Hepatocyte (in vitro differentiated cells): ENCODE measurements around the gene INHBE. TPM values are rescaled to one million over a fixed set of nuclear protein-coding genes. Genes with fewer than 3 reads are reported as not detected.
"Not testable (repeated sequence)": the region's sequence is repeated elsewhere in the genome, so short reads cannot be mapped to it uniquely, and the experiment has no call there.

ENCODE experiments used
- DNase-seq: peaks from one replicate; pipeline ENCODE4 v3.0.0-alpha.2; 2016; ENCODE audit warnings: low spot score
- H2AFZ ChIP-seq: fragments of 200-600 bp; sonication (generic); 2 replicates; pipeline ENCODE4 v1.6.0; 2016; ENCODE audit warnings: antibody characterized with exemption, mild to moderate bottlenecking
- H3K27ac ChIP-seq: fragments of 200-600 bp; sonication (generic); 2 replicates; pipeline ENCODE4 v1.5.1; 2016; ENCODE audit warnings: mild to moderate bottlenecking
- H3K27me3 ChIP-seq: fragments of 200-600 bp; sonication (generic); 2 replicates; pipeline ENCODE4 v1.6.1; 2016
- H3K36me3 ChIP-seq: fragments of 200-600 bp; sonication (generic); replicated peaks from 2 replicates; pipeline ENCODE4 v1.5.1; 2016; ENCODE audit warnings: low read depth; ENCODE audit not compliant: insufficient read depth
- H3K4me1 ChIP-seq: fragments of 200-600 bp; sonication (generic); 2 replicates; pipeline ENCODE4 v1.5.1; 2016; ENCODE audit warnings: mild to moderate bottlenecking, moderate library complexity; ENCODE audit not compliant: insufficient read depth
- H3K4me2 ChIP-seq: fragments of 200-600 bp; sonication (generic); 2 replicates; pipeline ENCODE4 v1.6.0; 2016
- H3K4me3 ChIP-seq: fragments of 200-600 bp; sonication (generic); 2 replicates; pipeline ENCODE4 v1.5.1; 2016; ENCODE audit warnings: mild to moderate bottlenecking
- H3K79me2 ChIP-seq: fragments of 200-600 bp; sonication (generic); 2 replicates; pipeline ENCODE4 v1.6.0; 2017; ENCODE audit warnings: mild to moderate bottlenecking
- H3K9me2 ChIP-seq: fragments of 200-600 bp; sonication (generic); replicated peaks from 2 replicates; pipeline ENCODE4 v1.6.0; 2017; ENCODE audit warnings: mild to moderate bottlenecking; ENCODE audit not compliant: insufficient read depth
- H3K9me3 ChIP-seq: fragments of 200-600 bp; sonication (generic); 2 replicates; pipeline ENCODE4 v1.5.1; 2016; ENCODE audit warnings: low read depth, mild to moderate bottlenecking
- H4K20me1 ChIP-seq: fragments of 200-600 bp; sonication (generic); 2 replicates; pipeline ENCODE4 v1.6.0; 2016; ENCODE audit warnings: mild to moderate bottlenecking; ENCODE audit not compliant: insufficient read depth, poor library complexity, severe bottlenecking
- CTCF ChIP-seq: fragments of 200-600 bp; sonication (generic); IDR thresholded peaks from 2 replicates; pipeline ENCODE4 v1.5.1; 2016; ENCODE audit warnings: antibody characterized with exemption, mild to moderate bottlenecking; ENCODE audit not compliant: poor library complexity
- EZH2 ChIP-seq: fragments of 200-600 bp; sonication (generic); IDR thresholded peaks from 2 replicates; pipeline ENCODE4 v1.6.1; 2016; ENCODE audit warnings: antibody characterized with exemption, mild to moderate bottlenecking, borderline replicate concordance
- EZH2phosphoT487 ChIP-seq: fragments of 200-600 bp; sonication (generic); IDR thresholded peaks from one replicate; pipeline ENCODE4 v1.6.1; 2018; ENCODE audit warnings: antibody characterized with exemption, mild to moderate bottlenecking, low read depth, moderate library complexity; ENCODE audit not compliant: unreplicated experiment, severe bottlenecking
- WGBS: methylation state at CpG from one replicate; pipeline ENCODE4 v1.1.6; 2016; ENCODE audit warnings: low lambda C conversion rate; ENCODE audit errors: missing lambda C conversion rate; 5-methylcytosine and 5-hydroxymethylcytosine counted together
- polyA plus RNA-seq: library from polyadenylated mRNA; unstranded; fragments of >200 nt; fragmentation: Nextera tagmentation; extraction: Ambion mirVana; gene quantifications from 2 replicates; pipeline ENCODE4 v1.2.1, GENCODE V29; 2016
- total RNA-seq: library from RNA; depleted of rRNA; stranded (reverse); fragments of >200 nt; gene quantifications from 2 replicates; pipeline ENCODE4 v1.2.3, GENCODE V29; 2014

The INHBE gene
- total and polyA plus RNA-seq, 2 experiments from 2014 or later, result 15.1 to 44.2 TPM

DNA sequence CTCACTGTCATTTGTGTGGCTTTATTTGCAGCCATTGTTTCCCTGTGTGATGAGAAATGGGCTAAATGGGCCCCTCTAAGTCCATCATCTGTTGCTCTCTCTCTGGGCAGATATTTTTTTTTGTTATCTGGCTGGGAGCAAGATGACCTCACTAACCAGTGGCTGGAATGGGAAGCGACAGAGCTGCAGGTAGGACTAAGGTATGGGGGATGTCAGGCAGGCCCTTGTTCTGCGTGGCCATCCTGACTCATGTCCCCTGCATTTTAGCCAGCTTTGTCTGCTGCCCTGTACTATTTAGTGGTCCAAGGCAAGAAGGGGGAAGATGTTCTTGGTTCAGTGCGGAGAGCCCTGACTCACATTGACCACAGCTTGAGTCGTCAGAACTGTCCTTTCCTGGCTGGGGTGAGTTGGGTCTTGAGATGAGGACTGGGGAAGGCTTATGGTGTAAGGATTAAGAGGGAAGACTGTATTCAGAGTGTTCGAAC lies 34.1 kb downstream of the INHBE start:
- peak overlapping the region; percentile 39 for H3K4me3 ChIP-seq
- peak overlapping the region; percentile 87 for H3K4me2 ChIP-seq
- H3K27me3 ChIP-seq, result no peaks in the 10 kb centered on the region
- no peak overlapping the region for H3K27ac ChIP-seq
- H2AFZ ChIP-seq, result no peak overlapping the region
- H3K9me3 ChIP-seq, result no peaks in the 10 kb centered on the region
- peaks cover 27% of the 10 kb centered on the region for H3K79me2 ChIP-seq
- WGBS, result 91% methylated on average over 5 of the region's 5 CpGs
- TF ChIP-seq EZH2phosphoT487 (no peak), EZH2 (no peak), CTCF (no peak)
- peaks cover 2% of the 10 kb centered on the region for H4K20me1 ChIP-seq
- no peaks in the 10 kb centered on the region for H3K36me3 ChIP-seq
- no peak for DNase-seq
- H3K4me1 ChIP-seq, result peaks cover 11% of the 10 kb centered on the region
- H3K9me2 ChIP-seq, result no peaks in the 10 kb centered on the region

- TF ChIP-seq EZH2 (no peak), EZH2phosphoT487 (no peak), CTCF (no peak)
- Histone ChIP-seq H2AFZ (no peak overlapping the region), H3K27ac (no peak overlapping the region), H3K9me2 (no peaks in the 10 kb centered on the region), H3K27me3 (no peaks in the 10 kb centered on the region), H3K4me3 (no peak overlapping the region), H4K20me1 (peaks cover 2% of the 10 kb centered on the region), H3K36me3 (no peaks in the 10 kb centered on the region), H3K4me2 (no peak overlapping the region), H3K4me1 (peaks cover 11% of the 10 kb centered on the region), H3K9me3 (no peaks in the 10 kb centered on the region), H3K79me2 (peaks cover 27% of the 10 kb centered on the region)
- 96% methylated on average over 4 of the region's 4 CpGs for WGBS
- DNase-seq, result no peak
Measured at GRCh38 chr12:57490126-57490525, 35.0 kb downstream of the INHBE start.

DNA sequence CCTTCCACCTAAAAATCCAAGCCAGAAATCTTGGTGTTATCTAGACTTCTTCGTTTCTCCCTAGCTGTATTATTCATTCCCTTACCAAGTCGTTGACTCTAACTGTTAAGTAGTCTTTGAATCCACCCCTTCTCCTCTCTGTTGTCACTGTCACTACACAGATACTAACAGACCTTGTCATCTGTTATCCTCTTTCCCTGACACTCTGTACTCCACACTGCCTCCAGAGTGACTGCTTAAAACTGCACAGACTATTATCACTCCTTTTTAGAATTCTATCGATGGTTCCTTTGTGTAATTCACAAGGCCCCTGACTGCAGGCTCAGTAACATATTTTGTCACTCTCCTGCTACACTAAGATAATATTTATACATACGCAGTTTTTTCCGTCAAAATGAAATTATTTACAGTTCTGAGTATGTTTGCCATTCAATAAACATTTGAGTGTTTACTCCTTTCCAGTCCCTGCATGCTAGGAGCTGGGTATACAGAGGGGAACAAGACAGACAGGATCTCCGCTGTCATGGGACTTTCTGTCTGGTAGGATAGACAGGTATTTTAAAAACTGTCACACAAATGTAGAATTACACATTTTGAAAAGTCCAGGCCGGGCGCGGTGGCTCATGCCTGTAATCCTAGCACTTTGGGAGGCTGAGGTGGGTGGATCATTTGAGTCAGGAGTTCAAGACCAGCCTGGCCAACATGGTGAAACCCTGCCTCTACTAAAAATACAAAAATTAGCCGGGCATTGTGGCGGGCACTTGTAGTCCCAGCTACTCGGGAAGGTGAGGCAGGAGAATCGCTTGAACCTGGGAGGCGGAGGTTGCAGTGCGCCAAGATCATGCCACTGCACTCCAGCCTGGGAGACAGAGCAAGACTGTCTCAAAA lies 36.5 kb downstream of the INHBE start:
- Histone ChIP-seq H2AFZ (no peak overlapping the region), H3K9me3 (no peaks in the 10 kb centered on the region), H3K27me3 (no peaks in the 10 kb centered on the region), H3K27ac (no peak overlapping the region), H3K9me2 (no peaks in the 10 kb centered on the region), H3K4me2 (no peak overlapping the region), H4K20me1 (peaks cover 2% of the 10 kb centered on the region), H3K36me3 (no peaks in the 10 kb centered on the region), H3K4me1 (peaks cover 11% of the 10 kb centered on the region), H3K4me3 (no peak overlapping the region), H3K79me2 (peaks cover 27% of the 10 kb centered on the region)
- 95% methylated on average over 15 of the region's 15 CpGs for WGBS
- peak; percentile 8 for TF ChIP-seq CTCF
- TF ChIP-seq EZH2phosphoT487, result no peak
- DNase-seq, result no peak

GRCh38 chr12:57495051-57495701 lies 40.1 kb downstream of the INHBE start:
- not testable (repeated sequence) for H3K27ac ChIP-seq, H3K4me1 ChIP-seq, H3K4me3 ChIP-seq, H4K20me1 ChIP-seq, H3K9me3 ChIP-seq, H2AFZ ChIP-seq, H3K4me2 ChIP-seq, H3K79me2 ChIP-seq, H3K36me3 ChIP-seq, H3K27me3 ChIP-seq, DNase-seq, H3K9me2 ChIP-seq
- 96% methylated on average over 10 of the region's 48 CpGs for WGBS
